ENCODE data around the gene BPIFA1. TPM values are rescaled to one million over a fixed set of nuclear protein-coding genes. Genes with fewer than 3 reads are reported as not detected.
A peak's percentile ranks its signal among the peaks of the same experiment; 100 is the strongest.

BPIFA1 gene
- total and polyA plus RNA-seq, 9 of the 15 experiments (the other 6 are each of a cell fraction or from before 2014, with no cell fraction given): not detected

GRCh38 chr20:33209789-33210188 is 26.0 kb upstream of the BPIFA1 start (continued):
- peak; percentile 52; the same call in 1 of the 2 replicates for TF ChIP-seq ZBTB40 (IDR thresholded peaks at IDR 0.05)
- TF ChIP-seq ZBTB40 (CRISPR knock-in tag; IDR thresholded peaks at IDR 0.05): 0 out of 2 replicates have a peak, but pooled peaks have one; percentile 40
- no peak for TF ChIP-seq XRCC3 (IDR thresholded peaks at IDR 0.05)
- TF ChIP-seq ZBTB8A (IDR thresholded peaks at IDR 0.05; ENCODE audit: partially characterized antibody): no peak
- no peak for TF ChIP-seq ZNF551 (CRISPR knock-in tag; IDR thresholded peaks at IDR 0.05)
- TF ChIP-seq MAZ (CRISPR knock-in tag; conservative IDR thresholded peaks at IDR 0.05 in 1 of 2, IDR thresholded peaks at IDR 0.05 in 1 of 2): peak; percentile 40 to 88; a peak in 2 of 4 replicates
- TF ChIP-seq ZNF232 (CRISPR knock-in tag; IDR thresholded peaks at IDR 0.05): peak; percentile 65; the same call in 1 of the 2 replicates
- TF ChIP-seq CXXC5 (CRISPR knock-in tag; IDR thresholded peaks at IDR 0.05): peak; percentile 75
- no peak for TF ChIP-seq ZNF407 (IDR thresholded peaks at IDR 0.05; ENCODE audit: low read depth)
- peak; percentile 97 for TF ChIP-seq MIER1 (IDR thresholded peaks at IDR 0.05; ENCODE audit: low read depth)

All from K562 (cell line).